Stimulated activated CD4-positive, alpha-beta T cell treated with anti-CD3 and anti-CD28 coated beads, Interleukin-1b, Interleukin-23, amount 100 ng/mL, for 1 hour (primary cell): ENCODE measurements around the gene MORN1.
A peak's percentile ranks its signal among the peaks of the same experiment; 100 is the strongest.

ENCODE experiments used
- DNase-seq, 2 donors: peaks; one replicate each; pipeline ENCODE4 v3.0.0-alpha.2; 2020; ENCODE audit warnings: low read depth in 2 of 2

MORN1 gene

GRCh38 chr1:2320760-2321667 is 70.3 kb downstream of the MORN1 start:
- no peak for DNase-seq

- DNase-seq: no peak
These were observed 71.3 kb downstream of the MORN1 start for GRCh38 chr1:2320006-2320405.

- no peak for DNase-seq
These were observed 72.1 kb downstream of the MORN1 start for GRCh38 chr1:2319291-2319690.

GRCh38 chr1:2318314-2319278 is 72.8 kb downstream of the MORN1 start:
- DNase-seq: no peak

GRCh38 chr1:2317230-2318065 is 73.9 kb downstream of the MORN1 start:
- DNase-seq: no peak

GRCh38 chr1:2316451-2316961 is 74.8 kb downstream of the MORN1 start:
- no peak for DNase-seq

- no peak for DNase-seq
These were observed 75.5 kb downstream of the MORN1 start for GRCh38 chr1:2315674-2316450.

GRCh38 chr1:2314803-2315673 is 76.3 kb downstream of the MORN1 start:
- peak; percentile 28 to 46 for DNase-seq

GRCh38 chr1:2314273-2314802 is 77.0 kb downstream of the MORN1 start:
- no peak for DNase-seq

- DNase-seq: no peak
These were observed 77.6 kb downstream of the MORN1 start for GRCh38 chr1:2313651-2314261.

GRCh38 chr1:2312515-2313301 is 78.6 kb downstream of the MORN1 start:
- DNase-seq: no peak

- no peak for DNase-seq
These were observed 79.2 kb downstream of the MORN1 start for GRCh38 chr1:2312160-2312514.

GRCh38 chr1:2311184-2312032 is 79.9 kb downstream of the MORN1 start:
- no peak for DNase-seq

GRCh38 chr1:2310332-2311183 is 80.8 kb downstream of the MORN1 start:
- DNase-seq: no peak

- DNase-seq: no peak
These were observed 82.5 kb downstream of the MORN1 start for GRCh38 chr1:2308844-2309243.

GRCh38 chr1:2307972-2308371 is 83.4 kb downstream of the MORN1 start:
- no peak for DNase-seq
